Measurements from ENCODE around the gene HIC2.
"Not testable (repeated sequence)": the region's sequence is repeated elsewhere in the genome, so short reads cannot be mapped to it uniquely, and the experiment has no call there.

HIC2 gene

DNA sequence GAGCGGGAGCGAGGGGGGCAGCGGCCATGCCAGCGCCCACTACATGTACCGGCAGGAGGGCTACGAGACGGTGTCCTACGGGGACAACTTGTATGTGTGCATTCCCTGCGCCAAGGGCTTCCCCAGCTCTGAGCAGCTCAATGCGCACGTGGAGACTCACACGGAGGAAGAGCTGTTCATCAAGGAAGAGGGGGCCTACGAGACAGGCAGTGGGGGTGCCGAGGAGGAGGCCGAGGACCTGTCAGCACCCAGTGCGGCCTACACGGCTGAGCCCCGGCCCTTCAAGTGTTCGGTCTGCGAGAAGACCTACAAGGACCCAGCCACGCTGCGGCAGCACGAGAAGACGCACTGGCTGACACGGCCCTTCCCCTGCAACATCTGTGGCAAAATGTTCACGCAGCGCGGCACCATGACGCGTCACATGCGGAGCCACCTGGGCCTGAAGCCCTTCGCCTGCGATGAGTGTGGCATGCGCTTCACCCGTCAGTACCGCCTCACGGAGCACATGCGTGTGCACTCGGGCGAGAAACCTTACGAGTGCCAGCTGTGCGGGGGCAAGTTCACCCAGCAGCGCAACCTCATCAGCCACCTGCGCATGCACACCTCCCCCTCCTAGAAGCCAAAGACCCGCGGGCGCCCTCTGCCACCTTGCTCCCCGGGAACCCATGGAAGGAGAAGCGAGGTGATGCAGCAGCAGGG is 29.1 kb downstream of the HIC2 start:
- Histone ChIP-seq H3K27ac (ENCODE audit: low read depth, low read length) (no peak overlapping the region), H3K4me3 (ENCODE audit: low read length) (no peak overlapping the region), H3K4me1 (ENCODE audit: insufficient read depth, low read length) (peaks cover 11% of the 10 kb centered on the region), H3K27me3 (ENCODE audit: insufficient read depth, low read length) (no peaks in the 10 kb centered on the region), H3K9ac (ENCODE audit: low read depth, low read length) (no peak overlapping the region), H3K36me3 (ENCODE audit: insufficient read depth, low read length) (peaks cover 16% of the 10 kb centered on the region), H3K9me3 (ENCODE audit: insufficient read depth, low read depth, low read length) (no peaks in the 10 kb centered on the region)
- WGBS = 96% methylated on average over 49 of the region's 49 CpGs

GRCh38 chr22:21446827-21447690 is 29.9 kb downstream of the HIC2 start:
- H3K9me3 ChIP-seq (ENCODE audit: insufficient read depth, low read depth, low read length) = no peaks in the 10 kb centered on the region
- no peak overlapping the region for H3K27ac ChIP-seq (ENCODE audit: low read depth, low read length)
- peaks cover 16% of the 10 kb centered on the region for H3K36me3 ChIP-seq (ENCODE audit: insufficient read depth, low read length)
- 95% methylated on average over 33 of the region's 33 CpGs for WGBS
- no peak overlapping the region for H3K4me3 ChIP-seq (ENCODE audit: low read length)
- H3K4me1 ChIP-seq (ENCODE audit: insufficient read depth, low read length) = peaks cover 11% of the 10 kb centered on the region
- H3K27me3 ChIP-seq (ENCODE audit: insufficient read depth, low read length) = no peaks in the 10 kb centered on the region
- H3K9ac ChIP-seq (ENCODE audit: low read depth, low read length) = no peak overlapping the region

GRCh38 chr22:21447694-21448402 is 30.7 kb downstream of the HIC2 start:
- H3K27ac ChIP-seq (ENCODE audit: low read depth, low read length) = no peak overlapping the region
- H3K27me3 ChIP-seq (ENCODE audit: insufficient read depth, low read length) = no peaks in the 10 kb centered on the region
- no peaks in the 10 kb centered on the region for H3K9me3 ChIP-seq (ENCODE audit: insufficient read depth, low read depth, low read length)
- peaks cover 10% of the 10 kb centered on the region for H3K4me1 ChIP-seq (ENCODE audit: insufficient read depth, low read length)
- H3K36me3 ChIP-seq (ENCODE audit: insufficient read depth, low read length) = peaks cover 16% of the 10 kb centered on the region
- no peak overlapping the region for H3K4me3 ChIP-seq (ENCODE audit: low read length)
- WGBS = 95% methylated on average over 22 of the region's 22 CpGs
- H3K9ac ChIP-seq (ENCODE audit: low read depth, low read length) = no peak overlapping the region

- H3K9ac ChIP-seq (ENCODE audit: low read depth, low read length) = no peak overlapping the region
- no peak overlapping the region for H3K27ac ChIP-seq (ENCODE audit: low read depth, low read length)
- 92% methylated on average over 23 of the region's 23 CpGs for WGBS
- H3K4me3 ChIP-seq (ENCODE audit: low read length) = no peak overlapping the region
- peaks cover 16% of the 10 kb centered on the region for H3K36me3 ChIP-seq (ENCODE audit: insufficient read depth, low read length)
- no peaks in the 10 kb centered on the region for H3K27me3 ChIP-seq (ENCODE audit: insufficient read depth, low read length)
- peaks cover 6% of the 10 kb centered on the region for H3K4me1 ChIP-seq (ENCODE audit: insufficient read depth, low read length)
- H3K9me3 ChIP-seq (ENCODE audit: insufficient read depth, low read depth, low read length) = no peaks in the 10 kb centered on the region
Observed at GRCh38 chr22:21448627-21449416, 31.7 kb downstream of the HIC2 start.

- H3K27me3 ChIP-seq (ENCODE audit: insufficient read depth, low read length) = no peaks in the 10 kb centered on the region
- no peak overlapping the region for H3K27ac ChIP-seq (ENCODE audit: low read depth, low read length)
- peaks cover 16% of the 10 kb centered on the region for H3K36me3 ChIP-seq (ENCODE audit: insufficient read depth, low read length)
- no peak overlapping the region for H3K9ac ChIP-seq (ENCODE audit: low read depth, low read length)
- no peaks in the 10 kb centered on the region for H3K9me3 ChIP-seq (ENCODE audit: insufficient read depth, low read depth, low read length)
- no peak overlapping the region for H3K4me3 ChIP-seq (ENCODE audit: low read length)
- WGBS = 92% methylated on average over 23 of the region's 23 CpGs
- peaks cover 6% of the 10 kb centered on the region; the same call in 1 of the 2 replicates for H3K4me1 ChIP-seq (ENCODE audit: insufficient read depth, low read length)
Observed at GRCh38 chr22:21449531-21450319, 32.6 kb downstream of the HIC2 start.

- Histone ChIP-seq H3K4me3 (ENCODE audit: low read length) (no peak overlapping the region), H3K9ac (ENCODE audit: low read depth, low read length) (no peak overlapping the region), H3K4me1 (ENCODE audit: insufficient read depth, low read length) (peaks cover 9% of the 10 kb centered on the region; the same call in 1 of the 2 replicates), H3K27ac (ENCODE audit: low read depth, low read length) (no peak overlapping the region), H3K9me3 (ENCODE audit: insufficient read depth, low read depth, low read length) (no peaks in the 10 kb centered on the region), H3K27me3 (ENCODE audit: insufficient read depth, low read length) (no peaks in the 10 kb centered on the region), H3K36me3 (ENCODE audit: insufficient read depth, low read length) (peaks cover 12% of the 10 kb centered on the region)
- 88% methylated on average over 19 of the region's 19 CpGs for WGBS
Observed at GRCh38 chr22:21450320-21450831, 33.2 kb downstream of the HIC2 start.

GRCh38 chr22:21450858-21451353 is 33.7 kb downstream of the HIC2 start:
- no peaks in the 10 kb centered on the region for H3K27me3 ChIP-seq (ENCODE audit: insufficient read depth, low read length)
- no peak overlapping the region for H3K4me3 ChIP-seq (ENCODE audit: low read length)
- no peak overlapping the region for H3K9ac ChIP-seq (ENCODE audit: low read depth, low read length)
- H3K36me3 ChIP-seq (ENCODE audit: insufficient read depth, low read length) = peaks cover 12% of the 10 kb centered on the region
- WGBS = 90% methylated on average over 9 of the region's 9 CpGs
- H3K9me3 ChIP-seq (ENCODE audit: insufficient read depth, low read depth, low read length) = no peaks in the 10 kb centered on the region
- peaks cover 14% of the 10 kb centered on the region; the same call in 1 of the 2 replicates for H3K4me1 ChIP-seq (ENCODE audit: insufficient read depth, low read length)
- no peak overlapping the region for H3K27ac ChIP-seq (ENCODE audit: low read depth, low read length)

DNA sequence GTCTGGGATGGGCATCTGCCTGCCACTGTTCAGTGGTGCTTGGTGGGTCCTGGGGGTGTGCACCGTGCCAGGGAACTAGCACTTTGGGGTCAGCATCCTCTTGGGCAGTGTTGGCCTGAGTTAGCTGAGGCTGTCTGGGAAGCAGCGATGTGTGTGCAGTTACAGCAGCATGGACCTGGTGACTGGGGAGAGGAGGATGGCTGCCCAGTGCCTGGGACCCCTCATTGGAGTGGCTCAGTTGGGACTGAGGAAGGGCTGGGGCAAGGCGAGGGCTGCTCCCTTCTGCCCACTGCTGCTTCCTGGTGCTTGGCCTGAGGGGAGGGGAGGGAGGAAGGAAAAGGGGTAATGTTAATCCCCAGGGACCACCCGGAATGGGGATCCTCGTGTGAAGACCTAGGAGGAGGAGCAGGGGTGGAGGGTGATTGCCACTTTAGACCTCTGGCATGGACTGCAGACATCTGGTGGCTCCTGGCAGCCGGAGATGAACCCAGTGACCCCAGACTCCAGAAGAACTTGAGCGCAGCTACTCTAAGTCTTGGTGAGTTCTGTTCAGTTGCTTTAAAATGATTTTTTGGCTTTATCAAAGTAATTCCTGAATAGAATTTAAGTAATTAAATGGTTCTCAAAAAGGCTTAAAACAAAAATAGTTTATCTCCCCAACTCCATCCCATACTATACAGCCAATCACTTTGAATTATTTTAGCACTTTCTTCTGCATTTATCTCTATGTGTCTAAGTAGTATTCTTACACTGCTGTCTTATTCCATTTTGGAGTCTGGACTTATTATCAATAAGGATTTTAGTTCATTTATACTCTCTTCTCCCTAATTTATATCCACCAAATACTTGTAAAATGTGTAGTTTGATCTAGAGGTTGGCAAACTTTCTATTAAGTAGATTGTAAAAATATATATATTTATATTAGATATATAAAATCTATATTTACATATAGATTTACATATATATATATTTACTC is 34.7 kb downstream of the HIC2 start:
- Histone ChIP-seq H3K9me3 (ENCODE audit: insufficient read depth, low read depth, low read length) (no peaks in the 10 kb centered on the region), H3K36me3 (ENCODE audit: insufficient read depth, low read length) (peaks cover 3% of the 10 kb centered on the region; the same call in 1 of the 2 replicates), H3K27me3 (ENCODE audit: insufficient read depth, low read length) (no peaks in the 10 kb centered on the region), H3K4me1 (ENCODE audit: insufficient read depth, low read length) (peaks cover 14% of the 10 kb centered on the region; the same call in 1 of the 2 replicates), H3K4me3 (ENCODE audit: low read length) (no peak overlapping the region), H3K27ac (ENCODE audit: low read depth, low read length) (no peak overlapping the region), H3K9ac (ENCODE audit: low read depth, low read length) (no peak overlapping the region)
- WGBS = 88% methylated on average over 7 of the region's 7 CpGs

DNA sequence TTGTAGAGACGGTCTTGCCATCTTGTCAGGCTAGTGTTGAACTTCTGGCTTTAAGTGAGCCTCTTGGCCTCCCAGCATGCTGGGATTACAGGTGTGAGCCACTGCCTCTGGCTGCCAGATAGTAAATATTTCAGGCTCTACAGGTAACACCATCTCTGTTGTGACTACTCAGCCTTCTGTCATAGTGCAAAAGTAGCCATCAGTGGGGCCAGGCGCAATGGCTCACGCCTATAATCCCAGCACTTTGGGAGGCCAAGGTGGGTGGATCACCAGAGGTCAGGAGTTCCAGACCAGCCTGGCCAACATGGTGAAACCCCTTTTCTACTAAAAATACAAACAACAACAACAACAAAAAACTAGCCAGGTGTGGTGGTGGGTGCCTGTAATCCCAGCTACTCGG is 35.5 kb downstream of the HIC2 start:
- not testable (repeated sequence) for H3K9ac ChIP-seq (ENCODE audit: low read depth, low read length); H3K4me3 ChIP-seq (ENCODE audit: low read length); H3K36me3 ChIP-seq (ENCODE audit: insufficient read depth, low read length); H3K9me3 ChIP-seq (ENCODE audit: insufficient read depth, low read depth, low read length); H3K27me3 ChIP-seq (ENCODE audit: insufficient read depth, low read length); H3K27ac ChIP-seq (ENCODE audit: low read depth, low read length)
- peaks cover 14% of the 10 kb centered on the region; the same call in 1 of the 2 replicates for H3K4me1 ChIP-seq (ENCODE audit: insufficient read depth, low read length)
- 93% methylated on average over 4 of the region's 4 CpGs for WGBS
